ENCODE results near the gene CFC1B. TPM values are rescaled to one million over a fixed set of nuclear protein-coding genes. Genes with fewer than 3 reads are reported as not detected.
"Not testable (repeated sequence)": the region's sequence is repeated elsewhere in the genome, so short reads cannot be mapped to it uniquely, and the experiment has no call there.

Gene CFC1B
- total RNA-seq, 1 experiment from 2014 or later = not detected

DNA sequence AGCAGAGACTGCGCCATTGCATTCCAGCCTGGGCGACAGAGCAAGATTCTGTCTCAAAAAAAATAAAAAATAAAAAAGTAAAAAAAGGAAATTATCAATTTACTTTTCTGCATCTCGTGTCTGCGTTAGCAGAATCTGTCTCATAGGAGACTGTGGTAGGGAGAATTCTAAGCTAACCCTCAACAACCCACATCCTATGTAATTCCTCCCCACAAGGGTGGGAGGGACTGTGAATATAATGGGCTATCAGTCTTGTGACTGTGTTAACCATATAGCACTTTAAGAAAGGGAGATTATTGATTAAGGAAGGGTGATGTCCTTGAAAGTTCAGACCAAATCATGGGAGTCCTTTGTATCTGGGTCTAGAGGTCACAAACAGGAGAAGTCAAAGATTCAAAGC is 45.1 kb downstream of the CFC1B start:
- not testable (repeated sequence) for DNase-seq (ENCODE audit: low read depth)

DNA sequence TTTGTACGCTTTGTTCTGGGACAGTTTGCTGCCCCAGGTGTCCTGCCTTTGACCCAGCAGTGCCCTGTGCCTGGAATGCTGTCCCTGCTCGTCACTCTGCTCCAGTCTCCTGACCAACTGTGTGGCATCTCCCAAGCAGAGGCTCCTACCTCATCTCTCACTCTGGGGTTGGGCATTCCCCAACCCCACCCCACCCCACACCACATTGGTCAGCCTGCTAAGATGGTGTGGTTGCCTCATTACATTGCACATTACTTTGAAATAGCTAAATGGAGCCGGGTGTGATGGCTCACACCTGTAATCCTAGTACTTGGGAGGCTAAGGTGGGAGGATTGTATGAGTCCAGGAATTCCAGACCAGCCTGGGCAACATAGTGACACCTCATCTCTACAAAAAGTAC is 50.9 kb downstream of the CFC1B start:
- not testable (repeated sequence) for DNase-seq (ENCODE audit: low read depth)

DNA sequence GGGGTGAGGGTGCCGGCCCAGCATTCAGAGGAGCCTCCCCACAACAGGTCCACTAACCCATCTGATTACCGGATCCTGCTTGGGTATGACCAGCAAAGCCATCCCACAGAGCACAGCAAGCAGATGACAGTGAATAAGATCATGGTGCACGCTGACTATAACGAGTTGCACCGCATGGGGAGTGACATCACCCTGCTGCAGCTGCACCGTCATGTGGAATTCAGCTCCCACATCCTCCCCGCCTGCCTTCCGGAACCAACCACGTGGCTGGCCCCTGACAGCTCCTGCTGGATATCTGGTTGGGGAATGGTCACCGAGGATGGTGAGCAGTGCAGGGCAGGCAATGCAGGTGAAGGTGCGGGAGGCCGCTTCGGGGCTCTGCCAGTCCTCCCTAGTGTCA is 53.2 kb downstream of the CFC1B start:
- not testable (repeated sequence) for DNase-seq (ENCODE audit: low read depth)

DNA sequence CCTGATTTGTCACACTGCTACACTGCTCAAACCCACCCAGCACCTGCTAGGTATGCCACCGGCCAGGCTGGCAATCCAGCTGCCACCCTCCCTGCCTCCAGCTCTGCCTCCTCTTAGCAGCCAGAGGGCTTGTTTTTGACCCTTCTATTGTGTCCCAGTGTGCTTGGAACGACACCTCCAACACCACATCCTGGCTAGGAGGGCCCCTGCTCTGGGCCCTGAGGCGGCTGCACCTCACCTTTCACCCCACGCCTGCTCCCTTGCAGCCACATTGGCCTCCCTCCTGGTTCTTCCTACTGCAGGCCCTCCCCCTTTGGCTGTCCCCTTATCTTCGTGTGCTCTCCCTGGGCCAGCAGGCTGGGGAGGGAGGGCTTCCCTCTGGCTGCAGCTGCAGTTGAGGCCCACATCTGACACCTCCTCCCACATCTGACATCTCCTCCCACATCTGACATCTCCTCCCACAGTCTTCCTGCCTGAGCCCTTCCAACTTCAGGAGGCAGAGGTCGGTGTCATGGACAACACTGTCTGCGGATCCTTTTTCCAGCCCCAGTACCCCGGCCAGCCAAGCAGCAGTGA is 55.3 kb downstream of the CFC1B start:
- DNase-seq (ENCODE audit: low read depth) = not testable (repeated sequence)

DNA sequence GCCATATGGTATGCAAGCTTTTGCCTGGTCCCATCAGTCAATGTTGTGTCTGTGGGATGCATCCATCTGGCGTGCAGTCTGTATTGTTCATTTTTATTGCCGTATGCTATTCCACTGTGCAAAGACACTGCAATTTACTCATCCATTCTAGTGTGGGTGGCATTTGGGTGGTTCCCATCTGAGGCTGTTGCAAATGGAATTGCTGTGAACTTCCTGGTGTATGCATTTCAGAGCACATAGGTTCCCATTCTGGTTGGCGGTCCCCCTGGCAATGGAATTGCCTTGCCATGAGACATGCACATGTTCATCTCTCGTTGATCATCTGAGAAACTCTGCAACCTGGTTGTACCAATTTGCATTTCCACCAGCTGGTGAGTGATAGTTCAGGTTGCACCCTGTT is 56.5 kb downstream of the CFC1B start:
- DNase-seq (ENCODE audit: low read depth) = not testable (repeated sequence)

Other genes starting within 250 kb of the CFC1B start
- 294 and 327 TPM in 2 replicates for gene IMP4, start 178.3 kb upstream of the CFC1B start, total RNA-seq (2014; rRNA removed; shearing (Covaris generic))
- 7.1 and 18.0 TPM in 2 replicates for gene PTPN18, start 165.2 kb upstream of the CFC1B start, total RNA-seq (2014; rRNA removed; shearing (Covaris generic))
- 0.06 and 0.40 TPM in 2 replicates for gene POTEI, start 11.9 kb upstream of the CFC1B start, total RNA-seq (2014; rRNA removed; shearing (Covaris generic))
- not detected in 2 replicates for gene CFC1, start 78.4 kb downstream of the CFC1B start, total RNA-seq (2014; rRNA removed; shearing (Covaris generic))
- 0.06 and 0.18 TPM in 2 replicates for gene POTEJ, start 90.2 kb downstream of the CFC1B start, total RNA-seq (2014; rRNA removed; shearing (Covaris generic))
- not detected in 2 replicates for gene GPR148, start 207.8 kb downstream of the CFC1B start, total RNA-seq (2014; rRNA removed; shearing (Covaris generic))
- gene AMER3, start 234.3 kb downstream of the CFC1B start, total RNA-seq (2014; rRNA removed; shearing (Covaris generic)) = not detected in 2 replicates